HG03025 (cell line): ENCODE results near the gene PLCD3.
A peak's percentile ranks its signal among the peaks of the same experiment; 100 is the strongest.

Experiments
- ATAC-seq: cut with Tn5 transposase; IDR thresholded peaks from one replicate; pipeline ENCODE4 v1.9.1; 2021; ENCODE audit warnings: mild to moderate bottlenecking, moderate library complexity; ENCODE audit not compliant: unreplicated experiment, low FRiP score

Gene PLCD3

DNA sequence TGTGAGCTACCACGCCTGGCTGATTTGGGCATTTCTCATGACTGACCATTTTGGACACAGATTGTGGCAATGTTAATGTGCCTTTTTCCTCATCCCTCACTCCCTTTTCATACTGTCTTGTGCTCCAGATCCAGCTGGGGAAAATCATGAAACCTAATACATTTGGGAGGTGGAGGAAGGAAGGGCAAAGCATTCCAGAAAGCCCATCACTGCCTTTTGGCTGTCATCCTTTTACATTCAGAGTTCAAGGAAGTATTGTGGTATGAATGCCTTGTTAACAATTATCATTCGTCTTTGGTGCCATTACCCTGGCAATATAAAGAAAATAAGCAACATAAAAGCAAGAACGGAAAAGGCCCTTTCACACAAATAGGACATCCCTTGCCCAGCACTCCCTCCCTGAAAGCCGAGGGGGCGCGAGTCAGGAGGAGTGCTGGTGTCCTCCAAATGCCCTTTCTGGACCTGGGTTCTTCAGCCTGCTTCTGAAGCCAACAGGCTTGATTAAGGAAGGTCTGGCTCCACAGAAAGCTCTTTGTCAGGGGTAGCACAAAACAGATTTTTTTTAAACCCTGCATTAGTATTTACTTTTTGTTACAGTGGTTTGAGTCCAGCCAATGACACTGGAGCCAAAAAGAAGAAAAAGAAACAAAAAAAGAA, 51.1 kb downstream of the PLCD3 start:
- no peak for ATAC-seq

- no peak for ATAC-seq
These were observed 54.7 kb downstream of the PLCD3 start for GRCh38 chr17:45077643-45078042.

- ATAC-seq: no peak
These were observed 58.8 kb downstream of the PLCD3 start for GRCh38 chr17:45073414-45074070.

DNA sequence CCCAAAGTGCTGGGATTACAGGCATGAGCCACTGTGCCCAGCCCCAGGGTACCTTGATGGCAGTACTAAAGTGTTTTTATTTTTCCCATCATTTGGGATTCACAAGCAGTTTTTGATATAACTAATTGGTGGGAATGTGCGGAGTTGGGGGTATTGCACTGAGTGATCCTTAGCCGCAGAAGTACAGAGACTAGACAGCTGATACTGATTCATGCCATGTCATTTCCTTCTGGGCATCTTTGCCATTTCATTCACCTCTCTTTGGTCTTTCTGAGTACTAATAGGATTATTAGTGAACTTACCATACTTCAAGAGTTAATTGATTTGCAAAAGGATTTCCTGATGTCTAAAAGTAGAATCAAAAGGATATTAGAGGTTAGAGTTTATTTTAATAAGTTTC, 61.5 kb downstream of the PLCD3 start:
- no peak for ATAC-seq

- no peak for ATAC-seq
These were observed 62.3 kb downstream of the PLCD3 start for GRCh38 chr17:45070001-45070400.

DNA sequence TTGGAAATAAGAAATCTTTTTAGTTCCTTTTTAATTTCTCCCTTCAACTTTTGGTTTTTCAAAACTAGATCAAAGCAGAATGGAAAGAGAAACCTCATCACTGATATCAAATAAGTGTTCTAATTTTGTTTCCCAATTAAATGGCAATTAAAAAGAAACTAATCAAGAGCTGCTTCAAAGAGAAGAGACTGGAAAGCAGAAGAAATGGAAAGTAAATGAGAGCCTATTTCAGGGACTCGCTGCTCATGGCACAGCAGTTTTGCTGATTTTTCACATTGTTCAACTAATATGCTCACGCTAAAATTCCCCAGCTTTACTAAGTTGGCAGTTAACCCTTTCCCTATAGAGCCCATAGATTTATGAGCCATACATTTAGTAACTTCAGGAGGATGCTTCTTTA, 64.7 kb downstream of the PLCD3 start:
- no peak for ATAC-seq

DNA sequence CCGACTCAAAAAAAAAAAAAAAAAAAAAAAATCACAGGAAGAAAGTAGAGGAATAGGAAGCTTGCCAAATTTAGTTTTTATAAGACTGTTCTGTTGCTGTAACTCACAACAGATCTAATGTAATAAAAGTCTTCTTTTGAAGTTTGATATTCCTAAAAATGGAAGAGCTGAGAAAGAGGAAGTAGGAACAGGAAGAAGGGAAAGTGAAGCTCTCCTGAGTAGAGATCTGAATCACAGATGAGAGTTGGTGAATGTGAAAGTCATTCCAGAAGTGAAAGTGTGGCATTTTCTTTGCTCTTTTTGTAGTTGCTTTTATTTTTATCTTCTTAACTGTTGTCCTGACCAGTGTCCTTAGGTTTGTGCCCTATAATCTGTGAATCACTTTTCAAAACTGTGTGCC, 69.1 kb downstream of the PLCD3 start:
- no peak for ATAC-seq

DNA sequence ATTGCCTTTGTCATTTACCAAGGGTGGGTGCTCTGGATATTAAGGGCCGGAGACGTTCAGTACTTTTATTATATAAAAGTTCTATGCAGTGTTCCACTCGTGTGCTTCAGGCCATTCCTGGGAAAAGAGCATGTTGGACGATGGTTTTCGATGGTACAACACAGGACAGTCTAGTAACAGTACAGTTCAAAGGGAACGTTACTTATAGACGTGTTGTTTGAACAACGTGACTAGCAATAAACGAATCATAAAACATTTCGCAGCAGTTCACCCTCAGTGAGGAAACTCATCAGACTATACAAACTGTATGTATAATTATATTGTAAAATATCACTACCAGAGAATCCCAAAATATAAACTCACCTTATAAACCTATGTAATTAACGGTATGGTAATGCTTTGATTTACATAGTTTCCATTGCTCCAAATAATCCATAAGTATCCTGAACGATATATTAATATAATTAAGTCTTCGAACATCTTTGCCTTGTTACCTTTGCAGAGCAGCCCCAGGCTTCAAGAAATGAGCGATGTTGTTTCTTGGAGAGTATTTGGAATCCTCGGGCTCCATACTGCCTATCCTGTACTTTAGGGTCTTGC, 70.6 kb downstream of the PLCD3 start:
- ATAC-seq: no peak

DNA sequence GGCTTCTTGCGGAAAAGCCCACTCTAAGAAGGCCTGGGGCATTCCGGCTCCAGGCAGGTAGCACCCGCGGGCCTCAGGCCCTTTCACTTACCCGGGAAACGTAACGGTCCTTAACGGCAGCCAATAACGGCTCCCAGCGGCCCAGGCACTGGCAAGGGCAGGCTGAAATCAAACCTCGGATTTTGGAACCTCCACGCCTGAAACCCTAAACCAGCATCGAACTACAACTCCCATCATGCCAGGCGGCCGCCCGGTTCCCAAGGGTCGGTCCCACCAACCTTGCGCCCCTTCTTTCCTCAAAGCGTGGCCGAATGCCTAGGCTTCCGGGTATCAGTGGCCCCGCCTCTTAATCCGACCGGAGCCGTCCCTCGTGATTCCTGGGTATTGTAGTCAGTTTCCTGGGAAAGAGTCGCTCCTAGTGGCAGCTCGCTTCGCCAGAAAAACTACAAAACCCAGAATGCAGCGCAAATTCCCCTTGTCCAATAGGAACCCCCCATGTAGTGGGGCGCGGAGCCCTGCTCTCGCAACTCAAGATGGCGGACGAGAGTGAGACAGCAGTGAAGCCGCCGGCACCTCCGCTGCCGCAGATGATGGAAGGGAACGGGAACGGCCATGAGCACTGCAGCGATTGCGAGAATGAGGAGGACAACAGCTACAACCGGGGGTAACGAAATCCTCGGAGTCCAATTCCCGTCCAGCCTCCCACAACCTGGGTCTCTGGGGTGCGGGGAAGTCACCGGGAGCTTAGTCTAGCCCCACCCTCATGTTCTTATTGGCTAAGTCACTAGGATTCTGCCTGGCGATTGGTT, 71.3 kb downstream of the PLCD3 start, which contains the start of gene NMT1:
Gene NMT1, plus strand, starts transcription at position 521 of the 809 bp plus-strand sequence. Its CDS starts 13 bp downstream, at position 534.
- peak; percentile 87 for ATAC-seq

- ATAC-seq: peak; percentile 2
These were observed 71.9 kb downstream of the PLCD3 start for GRCh38 chr17:45060382-45060796.
